ENCODE results near the gene WRAP73. TPM values are rescaled to one million over a fixed set of nuclear protein-coding genes. Genes with fewer than 3 reads are reported as not detected.

The WRAP73 gene
- total and polyA plus RNA-seq, 2 experiments from 2014 or later, result 16.9 to 20.2 TPM

- H3K36me3 ChIP-seq (ENCODE audit: low read depth), result no peaks in the 10 kb centered on the region
- WGBS, 2 experiments (ENCODE audit: low coverage in 1 of 2, low lambda C conversion rate in 2 of 2, missing lambda C conversion rate in 2 of 2), result 59 to 65% methylated on average over 22 of the region's 22 CpGs
- no peak overlapping the region for H3K9ac ChIP-seq
- no peaks in the 10 kb centered on the region for H3K4me1 ChIP-seq (ENCODE audit: insufficient read depth)
- DNase-seq, result no peak
- no peak overlapping the region for H3K27ac ChIP-seq
- no peaks in the 10 kb centered on the region for H4K20me1 ChIP-seq (ENCODE audit: insufficient read depth)
- H3K9me3 ChIP-seq (ENCODE audit: low read depth), result no peaks in the 10 kb centered on the region
- H3K4me3 ChIP-seq, result no peak overlapping the region
- no peak overlapping the region for H3K4me2 ChIP-seq (ENCODE audit: unreplicated experiment)
- in situ Hi-C loops (cut with MboI), result no loop called here
- no peaks in the 10 kb centered on the region for H3K9me2 ChIP-seq (ENCODE audit: insufficient read depth)
- TF ChIP-seq EZH2phosphoT487 (IDR thresholded peaks at IDR 0.05; ENCODE audit: insufficient read depth, low read depth) (no peak), EZH2 (IDR thresholded peaks at IDR 0.05; ENCODE audit: insufficient read depth, poor library complexity, severe bottlenecking) (no peak)
- no peak overlapping the region for H2AFZ ChIP-seq
- H3F3A ChIP-seq (ENCODE audit: insufficient read depth), result no peaks in the 10 kb centered on the region
- no peaks in the 10 kb centered on the region for H3K79me2 ChIP-seq (ENCODE audit: insufficient read depth)
- peaks cover 47% of the 10 kb centered on the region for H3K27me3 ChIP-seq (replicated peaks; ENCODE audit: insufficient read depth)
Measured at GRCh38 chr1:3697104-3697503, 47.2 kb upstream of the WRAP73 start.

- Histone ChIP-seq H2AFZ (no peak overlapping the region), H3K9me3 (ENCODE audit: low read depth) (no peaks in the 10 kb centered on the region), H4K20me1 (ENCODE audit: insufficient read depth) (no peaks in the 10 kb centered on the region), H3K4me3 (no peak overlapping the region), H3F3A (ENCODE audit: insufficient read depth) (no peaks in the 10 kb centered on the region), H3K4me2 (ENCODE audit: unreplicated experiment) (no peak overlapping the region), H3K9me2 (ENCODE audit: insufficient read depth) (no peaks in the 10 kb centered on the region), H3K27me3 (replicated peaks; ENCODE audit: insufficient read depth) (peaks cover 46% of the 10 kb centered on the region), H3K27ac (no peak overlapping the region), H3K4me1 (ENCODE audit: insufficient read depth) (no peaks in the 10 kb centered on the region), H3K79me2 (ENCODE audit: insufficient read depth) (no peaks in the 10 kb centered on the region), H3K36me3 (ENCODE audit: low read depth) (no peaks in the 10 kb centered on the region), H3K9ac (no peak overlapping the region)
- 58 to 72% methylated on average over 5 to 9 of the region's 9 CpGs for WGBS, 2 experiments (ENCODE audit: low coverage in 1 of 2, low lambda C conversion rate in 2 of 2, missing lambda C conversion rate in 2 of 2)
- no peak for DNase-seq
- TF ChIP-seq EZH2 (IDR thresholded peaks at IDR 0.05; ENCODE audit: insufficient read depth, poor library complexity, severe bottlenecking) (no peak), EZH2phosphoT487 (IDR thresholded peaks at IDR 0.05; ENCODE audit: insufficient read depth, low read depth) (no peak)
- in situ Hi-C loops (cut with MboI), result no loop called here
Measured at GRCh38 chr1:3696689-3697088, 46.8 kb upstream of the WRAP73 start.

- Histone ChIP-seq H3K36me3 (ENCODE audit: low read depth) (no peaks in the 10 kb centered on the region), H2AFZ (no peak overlapping the region), H3K9me2 (ENCODE audit: insufficient read depth) (no peaks in the 10 kb centered on the region), H3K4me3 (no peak overlapping the region), H3K27ac (no peak overlapping the region), H3K9ac (no peak overlapping the region), H3K79me2 (ENCODE audit: insufficient read depth) (no peaks in the 10 kb centered on the region), H3K27me3 (replicated peaks; ENCODE audit: insufficient read depth) (peaks cover 35% of the 10 kb centered on the region), H3F3A (ENCODE audit: insufficient read depth) (no peaks in the 10 kb centered on the region), H4K20me1 (ENCODE audit: insufficient read depth) (no peaks in the 10 kb centered on the region), H3K4me1 (ENCODE audit: insufficient read depth) (no peaks in the 10 kb centered on the region), H3K9me3 (ENCODE audit: low read depth) (no peaks in the 10 kb centered on the region), H3K4me2 (ENCODE audit: unreplicated experiment) (no peak overlapping the region)
- TF ChIP-seq EZH2 (IDR thresholded peaks at IDR 0.05; ENCODE audit: insufficient read depth, poor library complexity, severe bottlenecking) (no peak), EZH2phosphoT487 (IDR thresholded peaks at IDR 0.05; ENCODE audit: insufficient read depth, low read depth) (no peak)
- in situ Hi-C loops (cut with MboI), result no loop called here
- peak; percentile 69 for DNase-seq
- 41 to 42% methylated on average over 30 to 33 of the region's 33 CpGs for WGBS, 2 experiments (ENCODE audit: low coverage in 1 of 2, low lambda C conversion rate in 2 of 2, missing lambda C conversion rate in 2 of 2)
Measured at GRCh38 chr1:3695326-3696217, 45.7 kb upstream of the WRAP73 start.

GRCh38 chr1:3693321-3693720 is 43.4 kb upstream of the WRAP73 start:
- Histone ChIP-seq H3K4me2 (ENCODE audit: unreplicated experiment) (no peak overlapping the region), H3K27me3 (replicated peaks; ENCODE audit: insufficient read depth) (peaks cover 27% of the 10 kb centered on the region), H3K9me3 (ENCODE audit: low read depth) (no peaks in the 10 kb centered on the region), H3K9me2 (ENCODE audit: insufficient read depth) (no peaks in the 10 kb centered on the region), H3K27ac (no peak overlapping the region), H3K36me3 (ENCODE audit: low read depth) (no peaks in the 10 kb centered on the region), H4K20me1 (ENCODE audit: insufficient read depth) (no peaks in the 10 kb centered on the region), H3K4me1 (ENCODE audit: insufficient read depth) (no peaks in the 10 kb centered on the region), H3K9ac (no peak overlapping the region), H3K4me3 (no peak overlapping the region), H3K79me2 (ENCODE audit: insufficient read depth) (no peaks in the 10 kb centered on the region), H3F3A (ENCODE audit: insufficient read depth) (no peaks in the 10 kb centered on the region), H2AFZ (no peak overlapping the region)
- in situ Hi-C loops (cut with MboI), result no loop called here
- DNase-seq, result no peak
- TF ChIP-seq EZH2 (IDR thresholded peaks at IDR 0.05; ENCODE audit: insufficient read depth, poor library complexity, severe bottlenecking) (no peak), EZH2phosphoT487 (IDR thresholded peaks at IDR 0.05; ENCODE audit: insufficient read depth, low read depth) (no peak)
- WGBS, 2 experiments (ENCODE audit: low coverage in 1 of 2, low lambda C conversion rate in 2 of 2, missing lambda C conversion rate in 2 of 2), result 70 to 72% methylated on average over 7 to 11 of the region's 11 CpGs

Measured in GM23248 (cell line).